Stimulated activated CD4-positive, alpha-beta T cell treated with anti-CD3 and anti-CD28 coated beads, TNF-alpha, amount 100 ng/mL, for 48 hours (primary cell): Measurements from ENCODE around the gene MTCL1.

Experiments
- DNase-seq, 3 donors: peaks; one replicate each; pipeline ENCODE4 v3.0.0-alpha.2; 2020; ENCODE audit warnings: low read depth in 3 of 3

The MTCL1 gene

GRCh38 chr18:8810157-8810556, 104.8 kb downstream of the MTCL1 start:
- no peak for DNase-seq

DNA sequence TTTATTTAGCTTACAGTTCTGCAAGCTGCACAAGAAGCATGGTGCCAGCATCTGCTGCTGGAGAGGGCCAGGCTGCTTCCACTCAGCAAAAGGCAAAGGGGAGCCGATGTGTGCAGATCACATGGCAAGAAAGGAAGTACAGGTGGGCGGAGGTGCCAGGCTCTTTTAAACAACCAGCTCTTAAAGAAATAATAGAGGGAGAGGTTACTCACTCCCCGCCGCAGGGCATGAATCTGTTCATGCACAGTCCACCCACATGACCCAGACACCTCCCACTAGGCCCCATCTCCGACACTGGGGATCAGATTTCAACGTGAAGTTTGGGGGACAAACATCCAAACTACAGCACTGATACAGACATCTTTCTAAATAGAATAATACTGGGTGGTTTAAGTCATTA, 105.8 kb downstream of the MTCL1 start:
- DNase-seq, result no peak

GRCh38 chr18:8812631-8813030, 107.3 kb downstream of the MTCL1 start:
- DNase-seq, result no peak

GRCh38 chr18:8813611-8814010, 108.3 kb downstream of the MTCL1 start:
- no peak for DNase-seq

GRCh38 chr18:8814206-8814605, 108.8 kb downstream of the MTCL1 start:
- DNase-seq, result no peak

- no peak for DNase-seq
Measured at GRCh38 chr18:8816220-8816619, 110.9 kb downstream of the MTCL1 start.

GRCh38 chr18:8816816-8817215, 111.5 kb downstream of the MTCL1 start:
- DNase-seq, result no peak

DNA sequence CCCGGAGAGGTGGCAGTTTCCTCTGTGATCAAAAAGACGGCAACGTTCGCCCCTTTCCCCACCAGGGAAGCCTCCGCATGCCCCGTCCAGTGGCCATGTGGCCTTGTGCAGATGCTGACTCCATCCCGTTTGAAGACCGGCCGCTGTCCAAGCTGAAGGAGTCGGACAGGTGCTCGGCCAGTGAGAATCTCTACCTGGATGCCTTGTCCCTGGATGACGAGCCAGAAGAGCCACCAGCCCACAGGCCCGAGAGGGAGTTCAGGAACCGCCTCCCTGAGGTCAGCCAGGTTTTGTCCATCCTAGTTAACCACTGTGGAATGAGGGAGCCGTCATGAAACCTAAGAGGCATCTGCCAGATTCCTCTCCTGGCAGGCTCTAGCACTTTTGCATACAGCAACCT, 113.6 kb downstream of the MTCL1 start:
- no peak for DNase-seq

- no peak for DNase-seq
Measured at GRCh38 chr18:8820396-8821082, 115.2 kb downstream of the MTCL1 start.

DNA sequence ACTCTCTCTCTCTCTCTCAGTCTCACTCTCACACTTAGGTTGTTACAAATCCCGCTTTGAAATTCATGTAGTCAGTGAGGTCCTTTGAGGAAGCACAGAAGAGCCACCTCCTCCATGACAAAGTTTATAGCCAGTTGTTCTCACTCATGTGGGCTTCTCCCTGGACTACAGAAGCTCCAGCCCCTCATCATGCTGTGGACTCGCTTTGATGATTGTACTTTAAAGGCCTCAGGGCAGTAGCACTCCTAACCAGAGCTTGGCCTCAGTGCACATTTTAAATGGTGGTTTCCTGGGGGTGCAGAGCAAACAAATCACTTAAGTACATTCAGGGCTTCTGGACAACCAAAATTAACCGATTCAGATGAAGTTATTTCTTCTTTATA, 115.7 kb downstream of the MTCL1 start:
- no peak for DNase-seq

- no peak for DNase-seq
Measured at GRCh38 chr18:8821531-8821930, 116.2 kb downstream of the MTCL1 start.

DNA sequence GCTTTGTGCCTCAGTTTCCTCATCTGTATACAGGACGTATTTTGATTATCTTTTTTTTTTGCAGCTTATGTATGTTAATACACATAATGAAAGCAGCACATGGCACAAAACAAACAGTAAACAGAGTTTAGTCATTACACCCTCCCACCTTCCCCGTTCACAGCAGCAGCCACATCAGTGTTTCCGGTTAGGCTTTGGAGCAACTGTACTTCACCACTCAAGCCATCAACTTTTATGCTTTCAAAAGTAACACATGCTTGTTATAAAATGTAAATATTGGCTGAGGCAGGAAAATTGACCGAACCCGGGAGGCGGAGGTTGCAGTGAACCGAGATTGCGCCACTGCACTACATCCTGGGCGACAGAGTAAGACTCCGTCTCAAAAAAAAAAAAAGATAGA, 117.3 kb downstream of the MTCL1 start:
- DNase-seq, result no peak

DNA sequence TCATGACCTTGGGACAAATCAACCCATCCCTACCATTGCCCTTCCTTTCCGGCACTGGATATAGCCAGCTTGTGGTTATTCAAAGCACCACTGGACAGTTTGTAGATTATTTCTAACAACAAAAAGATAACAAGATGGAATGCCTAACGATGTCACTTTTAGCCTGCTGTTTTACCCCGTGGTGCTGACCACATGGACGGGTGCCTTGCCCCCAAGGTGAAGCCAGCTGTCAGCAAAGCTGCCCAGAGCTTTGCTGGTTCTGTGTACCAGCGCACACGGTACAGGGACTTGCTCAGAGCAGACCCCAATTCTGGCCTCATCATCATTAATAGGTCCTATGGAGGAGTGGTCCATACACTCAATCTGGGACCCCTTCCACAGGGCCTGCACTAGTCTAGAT, 118.2 kb downstream of the MTCL1 start:
- DNase-seq, result no peak

DNA sequence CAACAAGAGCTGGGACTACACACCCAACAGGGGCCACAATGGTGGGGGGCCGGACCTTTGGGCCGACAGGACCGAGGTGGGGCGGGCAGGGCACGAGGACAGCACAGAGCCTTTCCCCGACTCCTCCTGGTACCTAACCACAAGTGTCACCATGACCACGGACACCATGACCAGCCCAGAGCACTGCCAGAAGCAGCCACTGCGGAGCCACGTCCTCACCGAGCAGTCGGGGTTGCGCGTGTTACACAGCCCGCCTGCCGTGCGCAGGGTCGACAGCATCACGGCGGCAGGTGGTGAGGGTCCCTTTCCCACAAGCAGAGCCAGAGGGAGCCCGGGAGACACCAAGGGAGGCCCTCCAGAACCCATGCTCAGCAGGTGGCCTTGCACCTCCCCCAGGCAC, 119.5 kb downstream of the MTCL1 start:
- no peak for DNase-seq

DNA sequence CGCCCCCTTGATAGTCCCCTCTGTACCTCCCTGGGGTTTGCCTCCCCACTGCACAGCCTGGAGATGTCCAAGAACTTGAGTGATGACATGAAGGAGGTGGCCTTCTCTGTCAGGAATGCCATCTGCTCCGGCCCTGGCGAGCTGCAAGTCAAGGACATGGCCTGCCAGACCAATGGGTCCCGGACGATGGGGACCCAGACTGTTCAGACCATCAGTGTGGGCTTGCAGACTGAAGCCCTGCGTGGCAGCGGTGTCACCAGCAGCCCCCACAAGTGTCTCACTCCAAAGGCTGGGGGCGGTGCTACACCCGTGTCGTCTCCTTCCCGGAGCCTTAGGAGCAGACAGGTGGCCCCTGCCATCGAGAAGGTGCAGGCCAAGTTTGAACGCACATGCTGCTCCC, 119.9 kb downstream of the MTCL1 start:
- DNase-seq, result no peak

DNA sequence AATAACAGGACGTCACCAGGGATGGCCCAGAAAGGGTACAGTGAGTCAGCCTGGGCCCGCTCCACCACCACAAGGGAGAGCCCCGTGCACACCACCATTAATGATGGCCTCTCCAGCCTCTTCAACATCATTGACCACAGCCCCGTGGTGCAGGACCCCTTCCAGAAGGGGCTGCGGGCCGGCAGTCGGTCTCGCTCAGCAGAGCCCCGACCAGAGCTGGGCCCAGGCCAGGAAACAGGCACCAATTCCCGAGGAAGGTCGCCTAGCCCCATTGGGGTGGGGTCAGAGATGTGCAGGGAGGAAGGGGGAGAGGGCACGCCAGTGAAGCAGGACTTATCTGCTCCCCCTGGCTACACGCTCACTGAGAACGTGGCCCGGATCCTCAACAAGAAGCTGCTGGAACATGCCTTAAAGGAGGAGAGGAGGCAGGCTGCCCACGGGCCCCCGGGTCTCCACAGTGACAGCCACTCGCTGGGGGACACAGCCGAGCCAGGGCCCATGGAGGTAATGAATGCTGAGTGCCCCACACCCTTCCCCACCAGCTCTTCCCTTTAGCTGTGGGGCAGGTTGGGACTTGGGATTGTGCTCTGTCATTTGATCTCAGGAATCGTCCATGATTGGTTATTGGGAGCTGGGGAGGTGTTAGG, 120.5 kb downstream of the MTCL1 start:
- DNase-seq, result no peak

- no peak for DNase-seq
Measured at GRCh38 chr18:8826514-8826913, 121.2 kb downstream of the MTCL1 start.

- DNase-seq, result no peak
Measured at GRCh38 chr18:8826971-8827370, 121.6 kb downstream of the MTCL1 start.

- no peak for DNase-seq
Measured at GRCh38 chr18:8828300-8828699, 122.9 kb downstream of the MTCL1 start.

DNA sequence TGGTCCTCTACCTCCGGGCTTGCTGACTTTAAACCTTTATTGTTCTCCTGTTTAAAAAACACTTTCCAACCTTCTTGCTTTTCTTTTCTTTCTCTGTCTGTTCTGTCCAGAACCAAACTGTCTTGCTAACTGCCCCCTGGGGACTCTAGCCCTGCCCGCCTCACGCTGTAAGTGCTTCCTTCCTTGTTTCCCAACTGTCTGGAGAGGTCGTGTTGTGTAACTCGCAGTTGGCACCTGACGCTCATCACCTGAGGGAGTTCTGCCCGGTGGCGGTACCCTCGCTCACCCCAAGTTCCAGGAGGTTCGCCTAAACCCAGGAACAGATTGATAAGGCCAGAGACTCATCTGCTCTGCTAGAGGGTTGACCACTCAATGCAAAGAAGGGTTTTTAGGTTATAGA, 123.4 kb downstream of the MTCL1 start:
- no peak for DNase-seq

DNA sequence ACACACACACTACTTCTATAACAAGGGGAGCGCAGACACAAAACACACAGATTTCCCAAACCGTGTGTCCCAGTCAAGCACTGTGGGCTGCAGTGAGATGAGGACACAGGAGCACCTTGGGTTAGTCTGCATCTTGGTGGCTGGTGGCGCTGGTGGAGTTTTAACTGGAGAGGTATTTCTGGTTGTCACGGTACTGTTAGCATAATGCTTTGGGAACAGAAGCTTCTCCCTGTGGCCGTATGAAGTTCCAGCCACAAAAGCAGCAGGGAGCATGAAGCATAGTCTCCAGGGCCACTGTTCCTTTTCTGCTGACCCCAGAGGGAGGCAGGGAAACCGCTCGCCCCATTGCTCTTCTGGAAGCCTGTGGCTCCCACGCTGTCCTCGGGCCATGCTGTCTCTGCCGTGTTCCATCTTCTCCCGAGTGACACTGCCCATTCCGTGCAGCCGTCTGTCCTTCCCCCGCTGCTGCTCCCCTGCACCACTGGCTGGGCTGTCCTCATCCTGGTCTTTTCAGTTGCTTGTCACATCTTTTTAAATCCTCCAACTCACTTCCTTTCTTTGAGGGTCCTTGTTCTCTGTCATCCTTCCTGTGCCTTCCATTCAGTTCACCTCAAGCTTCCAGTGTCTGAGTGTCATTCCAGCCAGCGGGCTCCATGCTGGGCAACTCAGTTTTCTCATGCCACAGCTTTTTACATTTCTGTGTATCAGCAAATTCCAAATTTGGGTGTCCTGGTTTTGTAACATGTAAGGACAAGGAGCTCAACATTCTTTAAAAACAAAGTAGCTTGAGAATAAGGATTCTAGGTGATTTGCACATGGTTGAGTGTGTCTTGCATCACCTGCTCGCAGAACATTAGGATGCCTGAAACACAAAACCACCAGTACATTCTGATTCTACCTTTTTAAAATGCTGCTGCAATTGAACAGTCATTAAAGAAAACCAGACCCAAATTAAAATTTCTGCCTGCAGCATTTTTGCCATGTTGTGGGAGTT, 125.0 kb downstream of the MTCL1 start:
- DNase-seq, result no peak

- DNase-seq, result no peak
Measured at GRCh38 chr18:8831112-8831511, 125.8 kb downstream of the MTCL1 start.

DNA sequence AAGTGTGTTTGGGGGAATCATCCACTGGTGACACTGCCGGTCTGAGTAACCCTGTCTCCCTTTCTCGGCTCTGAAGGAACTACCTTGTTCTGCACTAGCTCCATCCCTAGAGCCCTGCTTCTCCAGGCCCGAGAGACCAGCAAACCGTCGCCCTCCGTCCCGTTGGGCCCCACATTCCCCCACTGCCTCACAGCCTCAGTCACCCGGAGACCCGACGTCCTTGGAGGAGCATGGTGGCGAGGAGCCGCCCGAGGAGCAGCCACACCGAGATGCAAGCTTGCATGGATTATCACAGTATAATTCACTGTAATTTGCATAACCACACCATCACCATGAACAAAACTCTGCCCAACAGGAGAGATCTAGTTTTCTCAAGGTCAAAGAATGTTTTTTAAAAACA, 126.2 kb downstream of the MTCL1 start:
- no peak for DNase-seq
